Gastroesophageal sphincter (tissue), 3 donors: ENCODE measurements around the gene INSR.
"Not testable (repeated sequence)": the region's sequence is repeated elsewhere in the genome, so short reads cannot be mapped to it uniquely, and the experiment has no call there.

ENCODE experiments used
- CTCF ChIP-seq, 4 experiments: fragments of 200-600 bp in 2 of 4; fragments of 450-650 bp in 2 of 4; sonication (generic) in 1 of 4; IDR thresholded peaks; one replicate each; pipeline ENCODE4 v1.5.1; 2017 to 2019; ENCODE audit warnings: antibody characterized with exemption in 4 of 4, mild to moderate bottlenecking in 2 of 4, moderate library complexity in 2 of 4
- EP300 ChIP-seq: sonication (generic); formaldehyde crosslinking; IDR thresholded peaks from one replicate; pipeline ENCODE4 v1.6.1; 2017; ENCODE audit warnings: antibody characterized with exemption, mild to moderate bottlenecking

- TF ChIP-seq CTCF (IDR thresholded peaks at IDR 0.05); EP300: not testable (repeated sequence)
These were observed 84.5 kb downstream of the INSR start for GRCh38 chr19:7209597-7210325.
